Loucy (cell line): ENCODE data around the gene TAF1D.

Experiments
- H2AFZ ChIP-seq: fragments of 200-600 bp; sonication (generic); 2 replicates; pipeline ENCODE4 v1.6.0; 2016; ENCODE audit warnings: antibody characterized with exemption, mild to moderate bottlenecking, low read length, moderate library complexity
- H3F3A ChIP-seq: fragments of 200-600 bp; 2 replicates; pipeline ENCODE4 v1.6.0; 2016; ENCODE audit warnings: antibody characterized with exemption, low read depth, mild to moderate bottlenecking
- H3K27me3 ChIP-seq: fragments of 200-600 bp; sonication (generic); 2 replicates; pipeline ENCODE4 v1.6.1; 2014; ENCODE audit warnings: low read length, mild to moderate bottlenecking; ENCODE audit not compliant: insufficient read depth, poor library complexity, severe bottlenecking
- H3K36me3 ChIP-seq: fragments of 200-600 bp; sonication (generic); 2 replicates; pipeline ENCODE4 v1.6.1; 2016; ENCODE audit warnings: low read length; ENCODE audit not compliant: insufficient read depth
- H3K4me1 ChIP-seq: fragments of 200-600 bp; sonication (generic); 2 replicates; pipeline ENCODE4 v1.5.1; 2014; ENCODE audit warnings: low read length, mild to moderate bottlenecking; ENCODE audit not compliant: insufficient read depth, poor library complexity, severe bottlenecking
- H3K4me2 ChIP-seq: fragments of 200-600 bp; sonication (generic); 2 replicates; pipeline ENCODE4 v1.6.0; 2014; ENCODE audit warnings: antibody characterized with exemption, low read length, low read depth, mild to moderate bottlenecking; ENCODE audit not compliant: poor library complexity, severe bottlenecking
- H3K4me3 ChIP-seq: fragments of 200-600 bp; sonication (generic); 2 replicates; pipeline ENCODE4 v1.5.1; 2014; ENCODE audit warnings: low read length, mild to moderate bottlenecking, mixed read lengths; ENCODE audit not compliant: poor library complexity, severe bottlenecking
- H3K79me2 ChIP-seq: fragments of 200-600 bp; sonication (generic); 2 replicates; pipeline ENCODE4 v1.6.1; 2014; ENCODE audit warnings: low read length; ENCODE audit not compliant: insufficient read depth
- H3K9ac ChIP-seq: fragments of 200-600 bp; sonication (generic); 2 replicates; pipeline ENCODE4 v1.6.0; 2014; ENCODE audit warnings: mild to moderate bottlenecking, low read depth, low read length, moderate library complexity; ENCODE audit not compliant: poor library complexity, severe bottlenecking
- H3K9me2 ChIP-seq: fragments of 200-600 bp; sonication (generic); replicated peaks from 2 replicates; pipeline ENCODE4 v1.6.1; 2016; ENCODE audit warnings: low read depth, low read length, mixed read lengths
- H3K9me3 ChIP-seq: fragments of 200-600 bp; sonication (generic); 2 replicates; pipeline ENCODE4 v1.6.1; 2014; ENCODE audit warnings: mild to moderate bottlenecking, antibody characterized with exemption, low read length, low read depth; ENCODE audit not compliant: insufficient read depth
- H4K20me1 ChIP-seq: fragments of 200-600 bp; sonication (generic); 2 replicates; pipeline ENCODE4 v1.6.0; 2014; ENCODE audit warnings: antibody characterized with exemption, low read length, mild to moderate bottlenecking; ENCODE audit not compliant: insufficient read depth, poor library complexity, severe bottlenecking
- EZH2phosphoT487 ChIP-seq: fragments of 200-600 bp; IDR thresholded peaks from 2 replicates; pipeline ENCODE4 v1.6.1; 2018; ENCODE audit warnings: antibody characterized with exemption, mild to moderate bottlenecking, moderate library complexity, borderline replicate concordance
- TF ChIP-seq, protein P1 (sequence below): fragments of 200-600 bp; sonication (generic); conservative IDR thresholded peaks from 2 replicates; pipeline ENCODE4 v1.5.1; 2014; ENCODE audit warnings: mild to moderate bottlenecking, antibody characterized with exemption, low read length

TAF1D gene

DNA sequence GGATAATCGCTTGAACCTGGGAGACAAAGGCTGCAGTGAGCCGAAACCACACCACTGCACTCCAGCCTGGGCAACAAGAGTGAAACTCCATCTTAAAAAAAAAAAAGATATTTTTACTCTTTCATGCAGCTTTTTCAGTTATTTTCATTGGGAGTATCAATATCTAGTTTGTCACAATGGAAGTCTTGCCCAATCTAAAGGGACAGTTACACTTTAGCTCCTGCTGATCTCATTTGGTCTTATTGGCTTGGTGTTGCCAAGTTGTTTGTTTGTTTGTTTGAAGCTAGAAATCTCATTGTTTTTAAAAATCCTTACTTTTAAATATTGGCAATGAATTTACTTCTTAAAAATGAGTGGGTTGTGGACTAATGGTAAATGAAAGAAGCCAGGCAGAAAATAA lies 55.1 kb downstream of the TAF1D start:
- Histone ChIP-seq H3K4me1 (no peaks in the 10 kb centered on the region), H2AFZ (no peak overlapping the region), H3K27me3 (no peaks in the 10 kb centered on the region), H3K9me2 (no peaks in the 10 kb centered on the region), H3K9me3 (no peaks in the 10 kb centered on the region), H3K79me2 (no peaks in the 10 kb centered on the region), H3K36me3 (peaks cover 77% of the 10 kb centered on the region; the same call in 1 of the 2 replicates), H3F3A (no peaks in the 10 kb centered on the region), H3K4me2 (no peak overlapping the region), H4K20me1 (no peaks in the 10 kb centered on the region), H3K4me3 (no peak overlapping the region), H3K9ac (no peak overlapping the region)
- no peak for TF ChIP-seq EZH2phosphoT487
- TF ChIP-seq, protein P1, sequence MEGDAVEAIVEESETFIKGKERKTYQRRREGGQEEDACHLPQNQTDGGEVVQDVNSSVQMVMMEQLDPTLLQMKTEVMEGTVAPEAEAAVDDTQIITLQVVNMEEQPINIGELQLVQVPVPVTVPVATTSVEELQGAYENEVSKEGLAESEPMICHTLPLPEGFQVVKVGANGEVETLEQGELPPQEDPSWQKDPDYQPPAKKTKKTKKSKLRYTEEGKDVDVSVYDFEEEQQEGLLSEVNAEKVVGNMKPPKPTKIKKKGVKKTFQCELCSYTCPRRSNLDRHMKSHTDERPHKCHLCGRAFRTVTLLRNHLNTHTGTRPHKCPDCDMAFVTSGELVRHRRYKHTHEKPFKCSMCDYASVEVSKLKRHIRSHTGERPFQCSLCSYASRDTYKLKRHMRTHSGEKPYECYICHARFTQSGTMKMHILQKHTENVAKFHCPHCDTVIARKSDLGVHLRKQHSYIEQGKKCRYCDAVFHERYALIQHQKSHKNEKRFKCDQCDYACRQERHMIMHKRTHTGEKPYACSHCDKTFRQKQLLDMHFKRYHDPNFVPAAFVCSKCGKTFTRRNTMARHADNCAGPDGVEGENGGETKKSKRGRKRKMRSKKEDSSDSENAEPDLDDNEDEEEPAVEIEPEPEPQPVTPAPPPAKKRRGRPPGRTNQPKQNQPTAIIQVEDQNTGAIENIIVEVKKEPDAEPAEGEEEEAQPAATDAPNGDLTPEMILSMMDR: no peak
